A673 (cell line): Measurements from ENCODE around the gene VDR. TPM values are rescaled to one million over a fixed set of nuclear protein-coding genes. Genes with fewer than 3 reads are reported as not detected.

Experiments used
- BruUV-seq: library from RNA; stranded (reverse); fragments of 400-500 nt; replicated peaks from 2 replicates; lab custom pipeline; 2021; lab: Mats Ljungman, UMichigan
- CTCF ChIA-PET: fragments of 300-600 bp; sonication (Branson Sonifier 250); formaldehyde crosslinking; loops from one replicate; lab custom pipeline; 2022; ENCODE audit warnings: antibody characterized with exemption; lab: Charles Lee
- POLR2A ChIA-PET: fragments of 300-600 bp; sonication (Branson Sonifier 250); formaldehyde crosslinking; loops from one replicate; lab custom pipeline; 2022; ENCODE audit warnings: antibody characterized with exemption; ENCODE audit not compliant: low non-redundant PET; lab: Charles Lee
- DNase-seq: peaks from one replicate; pipeline ENCODE4 v3.0.0-alpha.2; 2015; ENCODE audit warnings: low spot score
- H3K27ac ChIP-seq: fragments of 200-600 bp; sonication (generic); 2 replicates; pipeline ENCODE4 v1.5.1; 2016; ENCODE audit warnings: mixed run types, low read depth, mild to moderate bottlenecking, mixed read lengths, antibody characterized with exemption, low read length; ENCODE audit not compliant: poor library complexity, severe bottlenecking
- H3K27me3 ChIP-seq: fragments of 200-600 bp; sonication (generic); replicated peaks from 2 replicates; pipeline ENCODE4 v1.6.1; 2017; ENCODE audit warnings: mixed run types, low read depth, mild to moderate bottlenecking, mixed read lengths, antibody characterized with exemption, low read length; ENCODE audit not compliant: insufficient read depth, poor library complexity
- H3K36me3 ChIP-seq: fragments of 200-600 bp; sonication (generic); 2 replicates; pipeline ENCODE4 v1.6.1; 2016; ENCODE audit warnings: mixed run types, mild to moderate bottlenecking, mixed read lengths, antibody characterized with exemption, low read length; ENCODE audit not compliant: insufficient read depth, poor library complexity, severe bottlenecking
- H3K4me1 ChIP-seq: fragments of 200-600 bp; sonication (generic); 2 replicates; pipeline ENCODE4 v1.6.1; 2017; ENCODE audit warnings: mixed run types, mild to moderate bottlenecking, mixed read lengths, antibody characterized with exemption, low read length; ENCODE audit not compliant: insufficient read depth, poor library complexity, severe bottlenecking
- H3K4me3 ChIP-seq: fragments of 200-600 bp; sonication (generic); 2 replicates; pipeline ENCODE4 v1.5.1; 2016; ENCODE audit warnings: low read depth, mixed run types, mild to moderate bottlenecking, mixed read lengths, low read length; ENCODE audit not compliant: poor library complexity, severe bottlenecking
- H3K9me3 ChIP-seq: fragments of 200-600 bp; sonication (generic); 2 replicates; pipeline ENCODE4 v1.6.1; 2016; ENCODE audit warnings: mixed run types, low read depth, mild to moderate bottlenecking, mixed read lengths, antibody characterized with exemption, low read length; ENCODE audit not compliant: poor library complexity, severe bottlenecking
- EZH2 ChIP-seq: fragments of 200-600 bp; sonication (generic); IDR thresholded peaks from 2 replicates; pipeline ENCODE4 v1.6.1; 2017; ENCODE audit warnings: borderline replicate concordance, low read depth, mild to moderate bottlenecking, mixed read lengths, antibody characterized with exemption, low read length; ENCODE audit not compliant: poor library complexity, severe bottlenecking
- intact Hi-C: fragments of 100-400 bp; cut with micrococcal nuclease; formaldehyde crosslinking; loops from one replicate; pipeline ENCODE4 v1.10.0; 2022; ENCODE audit not compliant: unreplicated experiment
- total RNA-seq: library from RNA; stranded (reverse); gene quantifications from 2 replicates; pipeline ENCODE4 v1.2.3, GENCODE V29; 2021
- TF ChIP-seq, protein P1 (sequence below): fragments of 300-800, 200-600 bp; sonication (generic); conservative IDR thresholded peaks from 2 replicates; pipeline ENCODE4 v1.5.1; 2017; ENCODE audit warnings: low read depth, mild to moderate bottlenecking, antibody characterized with exemption, low read length, moderate library complexity, mixed read lengths

Gene VDR
- total RNA-seq, 1 experiment from 2014 or later, result 0.43 TPM

DNA sequence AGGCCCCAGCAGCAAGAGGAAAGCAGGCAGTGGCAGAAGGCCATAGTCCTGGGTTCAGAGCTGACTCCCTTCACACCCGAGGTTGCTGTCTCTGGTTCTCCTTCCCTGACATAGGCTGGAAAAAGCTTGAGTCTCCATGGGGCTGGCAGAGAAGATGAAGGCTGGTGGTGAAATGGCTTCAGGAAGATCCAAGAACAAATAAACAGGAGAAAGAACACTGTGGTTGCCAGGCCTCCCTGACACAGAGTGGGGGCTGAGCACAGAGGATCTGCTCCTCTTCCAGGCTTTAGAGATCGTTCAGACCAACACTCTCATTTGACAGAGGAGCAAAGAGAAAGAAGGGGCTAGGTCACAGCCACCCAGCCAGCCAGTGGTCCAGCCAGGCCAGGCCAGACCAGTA, 99.4 kb downstream of the VDR start:
- no peak for DNase-seq
- ChIA-PET POLR2A (no interaction called here), CTCF (no interaction called here)
- Histone ChIP-seq H3K4me1 (peaks cover 18% of the 10 kb centered on the region), H3K9me3 (no peaks in the 10 kb centered on the region), H3K36me3 (no peaks in the 10 kb centered on the region), H3K27ac (no peak overlapping the region), H3K27me3 (no peaks in the 10 kb centered on the region), H3K4me3 (no peak overlapping the region)
- no peak for TF ChIP-seq EZH2
- TF ChIP-seq, protein P1, sequence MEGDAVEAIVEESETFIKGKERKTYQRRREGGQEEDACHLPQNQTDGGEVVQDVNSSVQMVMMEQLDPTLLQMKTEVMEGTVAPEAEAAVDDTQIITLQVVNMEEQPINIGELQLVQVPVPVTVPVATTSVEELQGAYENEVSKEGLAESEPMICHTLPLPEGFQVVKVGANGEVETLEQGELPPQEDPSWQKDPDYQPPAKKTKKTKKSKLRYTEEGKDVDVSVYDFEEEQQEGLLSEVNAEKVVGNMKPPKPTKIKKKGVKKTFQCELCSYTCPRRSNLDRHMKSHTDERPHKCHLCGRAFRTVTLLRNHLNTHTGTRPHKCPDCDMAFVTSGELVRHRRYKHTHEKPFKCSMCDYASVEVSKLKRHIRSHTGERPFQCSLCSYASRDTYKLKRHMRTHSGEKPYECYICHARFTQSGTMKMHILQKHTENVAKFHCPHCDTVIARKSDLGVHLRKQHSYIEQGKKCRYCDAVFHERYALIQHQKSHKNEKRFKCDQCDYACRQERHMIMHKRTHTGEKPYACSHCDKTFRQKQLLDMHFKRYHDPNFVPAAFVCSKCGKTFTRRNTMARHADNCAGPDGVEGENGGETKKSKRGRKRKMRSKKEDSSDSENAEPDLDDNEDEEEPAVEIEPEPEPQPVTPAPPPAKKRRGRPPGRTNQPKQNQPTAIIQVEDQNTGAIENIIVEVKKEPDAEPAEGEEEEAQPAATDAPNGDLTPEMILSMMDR, result no peak
- BruUV-seq, result no TSS peak
- intact Hi-C loops, result no loop called here

DNA sequence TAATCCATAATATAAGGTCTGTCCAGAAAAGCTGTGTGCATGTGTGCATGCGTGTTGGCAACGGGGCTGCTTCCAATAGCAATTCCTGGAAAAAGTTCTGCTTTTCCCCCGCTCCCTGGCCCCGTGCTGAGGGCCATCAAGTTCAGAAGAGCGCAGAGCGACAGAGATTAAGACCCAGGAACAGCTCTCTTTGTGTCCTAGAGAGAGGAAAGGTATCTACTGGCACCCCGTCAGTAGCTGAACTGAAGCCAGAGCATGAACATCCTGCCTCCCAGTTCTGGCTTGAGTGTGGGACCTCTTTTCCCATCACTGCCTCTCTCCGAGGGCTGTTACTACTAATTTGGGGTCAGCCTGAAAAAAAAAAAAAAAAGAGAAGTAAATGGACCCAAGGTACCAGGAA, 100.6 kb downstream of the VDR start:
- no peak overlapping the region for H3K27ac ChIP-seq
- no TSS peak for BruUV-seq
- peaks cover 8% of the 10 kb centered on the region for H3K4me1 ChIP-seq
- no peak for DNase-seq
- no peaks in the 10 kb centered on the region for H3K9me3 ChIP-seq
- H3K36me3 ChIP-seq, result no peaks in the 10 kb centered on the region
- TF ChIP-seq, protein P1, result no peak
- no peak overlapping the region for H3K4me3 ChIP-seq
- intact Hi-C loops, result no loop called here
- no peaks in the 10 kb centered on the region for H3K27me3 ChIP-seq
- ChIA-PET CTCF (no interaction called here), POLR2A (no interaction called here)

DNA sequence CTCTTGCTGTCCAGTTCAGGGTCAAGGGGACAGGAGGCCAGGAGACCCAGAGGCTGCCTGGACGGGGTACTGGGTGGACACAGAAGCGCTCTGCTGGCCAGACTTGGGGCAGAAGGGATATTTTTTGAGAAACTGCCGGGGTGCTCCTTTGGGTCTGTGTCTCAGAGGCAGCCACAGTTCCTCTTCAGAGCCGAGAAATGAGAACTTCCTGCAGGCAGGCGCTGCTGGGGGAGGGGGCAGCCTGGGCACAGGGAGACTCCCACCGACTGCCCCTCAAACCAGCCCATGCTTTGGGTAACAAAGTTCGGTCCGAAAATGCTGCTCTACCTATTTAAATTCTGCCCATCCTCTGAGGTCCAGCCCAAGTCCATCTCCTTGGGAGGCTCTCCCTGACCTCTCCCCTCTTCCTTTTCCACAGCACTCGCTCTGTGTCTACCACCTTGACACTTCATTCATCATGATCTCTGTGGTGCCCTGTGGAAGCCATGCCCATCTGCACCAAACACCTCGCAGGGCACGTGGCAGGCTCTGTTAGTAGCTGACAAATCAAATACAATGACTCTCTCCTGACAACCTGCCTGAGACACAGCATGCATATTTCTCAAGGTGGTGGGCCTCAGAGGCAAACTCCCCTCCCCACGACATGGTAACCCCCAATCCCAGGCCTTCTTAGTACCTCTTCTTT, 101.5 kb downstream of the VDR start:
- H3K4me1 ChIP-seq, result no peaks in the 10 kb centered on the region
- intact Hi-C loops, result no loop called here
- no peak for DNase-seq
- no peaks in the 10 kb centered on the region for H3K9me3 ChIP-seq
- ChIA-PET CTCF (no interaction called here), POLR2A (no interaction called here)
- H3K27ac ChIP-seq, result no peak overlapping the region
- no TSS peak for BruUV-seq
- TF ChIP-seq, protein P1, result no peak
- TF ChIP-seq EZH2, result no peak
- H3K36me3 ChIP-seq, result no peaks in the 10 kb centered on the region
- H3K4me3 ChIP-seq, result no peak overlapping the region
- no peaks in the 10 kb centered on the region for H3K27me3 ChIP-seq
